Stimulated activated CD8-positive, alpha-beta memory T cell treated with anti-CD3 and anti-CD28 coated beads, Interleukin-2, amount 100 ng/mL, for 48 hours (primary cell): ENCODE results near the gene PPARA.
"Not testable (repeated sequence)": the region's sequence is repeated elsewhere in the genome, so short reads cannot be mapped to it uniquely, and the experiment has no call there.

ENCODE experiments used
- DNase-seq, 2 donors: peaks; one replicate each; pipeline ENCODE4 v3.0.0-alpha.2; 2020; ENCODE audit warnings: low read depth in 2 of 2

PPARA gene

DNA sequence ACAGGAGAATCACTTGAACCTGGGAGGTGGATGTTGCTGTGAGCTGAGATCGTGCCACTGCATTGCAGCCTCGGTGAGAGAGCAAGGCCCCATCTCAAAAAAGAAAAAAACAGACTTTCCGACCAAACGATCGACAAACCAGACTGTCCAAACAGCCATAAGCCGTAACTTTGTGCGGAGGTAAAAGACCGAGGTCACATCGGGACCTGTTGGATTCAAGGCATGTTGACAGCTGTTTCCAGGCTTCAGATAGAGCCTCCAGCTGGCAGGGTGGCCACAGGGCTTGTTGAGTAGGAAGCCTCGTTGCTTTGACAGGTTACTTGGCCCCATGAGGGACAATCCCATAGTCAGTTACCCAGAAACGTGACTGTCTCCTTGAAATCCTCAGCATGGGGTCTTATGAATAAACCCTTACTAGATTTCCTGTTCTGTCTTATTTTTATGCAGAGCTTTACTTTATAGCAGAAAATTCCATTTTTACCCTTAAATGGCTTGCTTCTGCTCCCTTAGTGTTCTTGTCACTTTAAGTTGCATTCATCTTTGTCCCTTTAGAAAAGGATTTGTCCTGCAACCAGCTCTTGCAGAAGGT, 22.3 kb downstream of the PPARA start:
- no peak for DNase-seq

DNA sequence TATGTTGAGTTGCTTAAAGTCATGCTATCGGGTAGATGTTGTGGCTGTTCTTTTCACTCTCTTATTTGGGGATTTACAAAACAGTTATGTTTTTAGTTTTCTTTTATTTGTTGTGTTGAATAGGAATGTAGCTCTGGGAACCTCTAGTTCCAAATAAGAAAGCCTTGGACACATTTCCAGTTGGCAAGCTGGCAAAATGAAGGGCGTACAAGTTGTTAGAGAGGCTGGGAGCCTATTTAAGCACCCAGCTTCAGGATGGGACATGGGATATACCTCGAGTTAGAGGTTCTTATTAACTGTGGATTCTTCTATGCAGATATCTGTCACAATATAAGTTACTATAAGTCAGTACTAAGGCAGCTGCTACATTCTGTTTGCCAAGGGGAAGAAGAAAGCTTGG, 22.8 kb downstream of the PPARA start:
- no peak for DNase-seq

DNA sequence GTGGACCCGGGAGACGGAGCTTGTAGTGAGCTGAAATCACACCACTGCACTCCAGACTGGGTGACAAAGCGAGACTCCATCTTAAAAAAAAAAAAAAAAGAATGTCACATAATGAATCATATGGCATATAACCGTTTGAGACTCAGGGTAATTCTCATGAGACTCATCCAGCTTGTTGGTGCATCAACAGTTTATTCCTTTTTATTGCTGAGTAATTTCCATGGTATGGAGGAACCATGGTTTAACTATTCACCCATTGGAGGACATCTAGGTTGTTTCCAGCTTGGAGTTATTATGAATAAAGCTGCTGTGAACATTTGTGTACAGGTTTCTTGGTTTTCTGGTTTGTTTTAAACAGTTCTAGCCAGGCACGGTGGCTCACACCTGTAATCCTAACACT, 25.3 kb downstream of the PPARA start:
- DNase-seq = no peak

DNA sequence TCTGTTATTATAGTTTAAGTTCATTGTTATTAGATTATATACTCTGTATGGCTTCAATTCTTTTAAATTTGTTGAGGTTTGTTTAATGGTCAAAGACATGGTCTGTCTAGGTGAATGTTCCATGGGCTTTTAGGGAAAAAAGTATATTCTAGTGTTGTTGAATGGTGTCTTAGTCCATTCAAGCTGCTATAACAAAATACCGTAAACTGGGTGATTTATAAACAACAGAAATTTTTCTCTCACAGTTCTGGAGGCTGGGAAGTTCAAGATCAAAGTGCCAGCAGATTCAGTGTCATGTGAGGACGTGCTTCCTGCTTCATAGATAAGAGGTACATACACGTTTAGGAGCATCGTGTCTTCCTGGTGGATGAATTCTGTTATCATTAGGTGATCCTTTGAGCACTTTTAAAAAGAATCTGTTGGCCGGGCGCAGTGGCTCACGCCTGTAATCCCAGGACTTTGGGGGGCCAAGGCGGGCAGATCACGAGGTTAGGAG, 26.2 kb downstream of the PPARA start:
- no peak for DNase-seq

DNA sequence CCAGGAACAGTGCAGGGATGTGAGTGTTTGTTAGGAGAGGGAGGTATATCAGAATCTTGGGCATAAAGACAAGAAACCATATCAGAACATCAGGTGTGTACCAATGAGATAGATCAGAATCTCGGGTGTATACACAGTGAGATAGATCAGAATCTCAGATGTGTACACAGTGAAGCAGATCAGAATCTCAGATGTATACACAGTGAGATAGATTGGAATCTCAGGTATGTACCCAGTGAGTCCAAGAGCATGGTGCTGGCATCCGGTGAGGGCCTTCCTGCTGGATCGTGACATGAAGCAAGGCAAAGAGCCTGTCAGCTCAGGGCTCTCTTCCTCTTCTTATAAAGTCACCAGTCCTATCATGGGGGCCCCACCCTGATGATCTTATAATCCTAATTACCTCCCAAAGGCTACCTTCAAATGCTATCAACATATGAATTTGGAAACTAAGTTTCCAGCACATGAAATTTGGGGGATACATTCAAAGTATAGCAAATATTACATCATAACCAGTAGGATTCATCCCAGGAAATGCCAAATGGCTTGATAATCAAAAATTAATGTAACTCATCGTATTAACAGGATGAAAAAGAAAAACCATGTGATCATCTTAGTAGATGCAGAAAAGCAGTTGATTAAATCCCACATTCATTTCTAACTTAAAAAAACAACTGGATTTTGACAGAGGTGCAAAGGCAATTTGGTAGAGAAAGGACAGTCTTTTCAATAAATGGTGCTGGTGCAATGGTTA, 28.6 kb downstream of the PPARA start:
- DNase-seq = no peak

GRCh38 chr22:46179748-46180147, 29.4 kb downstream of the PPARA start:
- DNase-seq = no peak

DNA sequence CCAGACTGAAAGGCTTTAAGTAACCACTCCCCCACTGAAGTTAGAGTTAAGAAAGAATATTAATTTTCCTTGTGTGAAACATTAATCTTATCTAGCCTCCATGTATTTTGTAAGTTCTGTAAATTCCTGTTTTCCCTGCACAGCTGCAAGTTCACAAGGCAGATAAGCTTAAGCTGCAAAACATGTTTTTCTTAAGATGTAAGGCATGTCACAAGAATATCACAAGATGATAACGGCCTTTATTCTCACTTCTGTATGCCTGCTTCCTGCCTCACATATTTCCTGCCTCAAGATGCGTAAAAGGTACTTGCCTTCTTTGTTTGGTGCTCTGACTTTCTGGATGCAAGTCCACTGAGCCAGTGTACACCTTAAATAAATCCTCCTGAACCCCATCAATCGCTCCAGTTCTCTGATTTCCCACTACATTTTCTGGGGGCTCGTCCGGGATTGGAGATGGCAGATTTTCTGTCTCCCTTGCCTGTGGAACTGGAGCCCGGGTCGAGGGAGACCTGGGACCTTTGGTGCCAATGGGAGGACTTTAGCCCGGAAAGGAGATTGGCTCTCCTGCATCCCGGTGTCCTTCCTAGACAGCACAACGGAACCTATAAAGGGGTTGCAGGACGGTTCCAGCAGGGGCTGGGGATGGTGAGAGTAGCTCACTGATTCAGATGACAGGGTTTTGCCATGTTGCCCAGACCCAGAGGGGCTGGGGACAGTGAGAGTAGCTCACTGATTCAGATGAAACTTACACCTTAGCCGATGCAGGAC, 30.2 kb downstream of the PPARA start:
- DNase-seq = no peak

- DNase-seq = no peak
These were observed 33.4 kb downstream of the PPARA start for GRCh38 chr22:46183733-46184132.

DNA sequence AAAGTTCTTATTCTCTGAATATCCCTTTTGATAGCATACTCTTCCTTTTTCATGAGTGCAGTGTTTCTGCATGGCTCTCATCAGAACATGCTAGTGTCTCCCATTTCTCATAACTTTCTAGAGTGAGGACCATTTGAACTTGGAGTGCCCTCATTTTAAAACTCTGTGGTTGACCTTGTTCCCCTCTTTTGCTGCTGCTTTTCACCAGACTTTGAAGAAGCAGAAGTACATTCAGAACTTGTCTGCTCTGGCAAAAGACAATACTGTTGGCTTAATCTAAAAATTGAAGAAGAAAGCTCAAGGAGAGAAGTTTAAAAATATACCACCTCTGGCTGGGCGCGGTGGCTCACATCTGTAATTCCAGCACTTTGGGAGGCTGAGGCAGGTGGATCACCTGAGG, 35.0 kb downstream of the PPARA start:
- DNase-seq = no peak

DNA sequence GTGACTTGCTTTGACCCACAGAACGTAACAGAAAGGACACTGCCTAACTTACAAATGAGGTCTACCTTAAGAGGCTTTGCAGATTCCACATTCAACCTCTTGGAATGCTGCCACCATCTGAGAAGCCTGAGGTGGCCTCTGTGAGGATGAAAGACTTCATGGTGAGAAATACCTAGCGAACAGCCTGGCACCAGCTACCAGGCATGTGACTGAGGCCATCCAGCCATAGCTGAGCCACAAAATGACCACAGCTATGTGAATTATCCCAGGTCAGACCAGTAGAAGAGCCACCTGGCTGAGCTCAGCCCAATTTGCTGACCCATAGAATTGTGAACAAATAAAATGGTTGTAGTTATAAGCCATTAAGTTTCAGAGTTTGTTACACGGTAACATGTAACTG, 37.5 kb downstream of the PPARA start:
- DNase-seq = no peak

GRCh38 chr22:46192210-46192993, 42.1 kb downstream of the PPARA start:
- no peak for DNase-seq

DNA sequence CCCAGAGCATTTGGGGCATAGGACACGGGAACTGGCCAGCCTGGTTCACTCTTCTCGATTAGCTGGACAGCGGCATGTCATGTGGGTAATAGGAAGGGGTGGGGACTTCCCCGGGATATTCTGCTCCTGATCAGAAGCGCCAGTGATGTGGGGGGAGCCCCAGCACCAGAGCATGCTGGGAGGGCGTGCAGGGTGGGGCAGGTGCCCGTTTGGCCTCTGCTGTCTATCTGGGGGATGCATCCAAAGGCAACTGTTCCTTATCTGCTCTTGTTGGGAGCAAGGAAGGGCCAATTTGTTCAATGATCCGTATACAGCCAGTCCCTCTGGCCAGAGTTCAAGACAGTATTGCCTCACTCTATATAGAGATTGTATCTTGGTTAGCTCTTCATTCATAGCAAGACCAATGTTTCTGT, 43.6 kb downstream of the PPARA start:
- no peak for DNase-seq

DNA sequence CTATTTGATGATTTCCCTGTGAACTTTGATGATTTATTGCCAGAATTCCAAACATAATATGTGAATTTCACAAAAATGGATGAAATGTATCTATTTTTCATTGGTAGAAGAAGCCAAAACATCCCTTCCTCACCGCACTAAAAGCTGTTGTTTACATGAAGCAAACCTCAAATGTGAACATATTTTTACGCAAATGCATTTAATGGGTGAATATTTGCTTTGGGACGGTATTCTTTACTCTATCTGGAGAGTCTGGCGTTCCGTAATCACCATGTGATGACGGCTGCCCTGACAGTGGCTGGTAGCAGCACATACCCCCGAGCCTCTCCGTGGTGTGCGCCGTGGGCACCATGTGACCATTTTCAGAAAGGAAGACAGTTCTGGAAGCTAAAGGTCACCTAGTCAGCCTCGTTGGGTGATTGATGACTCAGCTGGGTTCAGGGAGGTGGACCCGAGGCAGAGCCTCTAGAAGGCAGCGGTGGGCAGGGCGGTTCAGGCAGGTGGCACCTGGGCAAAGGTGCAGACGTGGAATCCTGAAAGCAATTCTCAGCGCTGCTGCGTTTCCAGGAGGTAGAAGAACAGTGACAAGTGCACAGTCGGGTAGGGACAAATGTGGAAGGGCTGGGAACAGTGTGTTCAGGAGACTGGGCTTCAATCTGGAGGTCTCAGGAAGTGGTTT, 45.3 kb downstream of the PPARA start:
- DNase-seq = no peak

- no peak for DNase-seq
These were observed 46.0 kb downstream of the PPARA start for GRCh38 chr22:46196278-46196677.

DNA sequence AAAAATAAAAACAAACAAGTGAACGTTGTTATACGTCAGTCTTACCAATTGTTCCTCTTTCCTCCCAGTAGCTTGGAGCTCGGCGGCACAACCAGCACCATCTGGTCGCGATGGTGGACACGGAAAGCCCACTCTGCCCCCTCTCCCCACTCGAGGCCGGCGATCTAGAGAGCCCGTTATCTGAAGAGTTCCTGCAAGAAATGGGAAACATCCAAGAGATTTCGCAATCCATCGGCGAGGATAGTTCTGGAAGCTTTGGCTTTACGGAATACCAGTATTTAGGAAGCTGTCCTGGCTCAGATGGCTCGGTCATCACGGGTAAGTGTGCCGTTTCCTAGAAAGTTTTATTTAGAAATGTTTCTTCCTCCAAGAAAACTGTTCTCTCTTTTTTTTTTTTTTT, 47.9 kb downstream of the PPARA start:
- DNase-seq = no peak

DNA sequence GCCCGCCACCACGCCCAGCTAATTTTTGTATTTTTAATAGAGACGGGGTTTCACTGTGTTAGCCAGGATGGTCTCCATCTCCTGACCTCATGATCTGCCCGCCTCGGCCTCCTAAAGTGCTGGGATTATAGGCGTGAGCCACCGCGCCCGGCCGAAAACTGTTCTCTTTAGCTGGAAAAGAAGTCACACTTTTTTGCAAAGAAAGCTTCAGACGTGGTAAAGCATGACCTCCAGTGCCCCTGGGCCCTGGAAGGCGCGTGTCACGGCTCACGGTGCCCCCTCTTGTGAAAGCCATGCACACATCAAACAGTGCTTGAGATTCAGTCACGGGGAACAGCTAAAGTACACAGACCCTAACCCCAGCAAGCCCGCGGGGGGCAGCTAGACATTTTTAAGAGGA, 48.5 kb downstream of the PPARA start:
- not testable (repeated sequence) for DNase-seq

GRCh38 chr22:46201059-46201757, 50.9 kb downstream of the PPARA start:
- no peak for DNase-seq

DNA sequence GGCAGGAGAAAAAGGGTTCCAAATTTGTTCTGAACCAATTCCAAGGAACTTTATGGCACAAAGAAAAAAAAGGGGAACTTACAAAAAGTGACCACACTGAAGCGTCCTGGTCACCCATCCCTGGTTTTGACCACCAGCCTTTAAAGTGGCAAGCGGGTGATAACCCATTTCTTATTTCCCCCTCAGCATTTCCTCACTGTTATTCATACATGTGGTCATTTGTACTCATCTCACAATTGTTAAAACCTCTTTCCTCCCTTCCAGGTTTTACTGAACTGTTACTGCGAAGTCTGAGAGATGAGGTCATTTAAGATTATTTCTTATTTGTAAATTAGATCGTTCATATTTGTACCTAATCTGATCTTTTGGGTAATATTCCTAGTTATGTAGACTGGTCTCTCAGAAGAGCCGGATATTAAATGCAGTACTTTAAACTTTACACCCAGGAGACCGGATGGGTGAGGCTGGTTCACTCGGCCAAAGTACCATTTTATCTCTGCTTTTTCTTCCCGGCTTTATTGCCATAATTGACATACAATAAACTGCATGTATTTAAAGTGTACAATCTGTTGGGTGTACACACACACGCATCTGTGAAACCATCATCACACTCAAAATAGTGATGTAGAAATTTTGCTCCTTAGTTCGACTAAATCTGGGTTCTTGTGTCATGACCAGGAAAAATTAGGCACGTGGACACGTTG, 52.7 kb downstream of the PPARA start:
- no peak for DNase-seq

DNA sequence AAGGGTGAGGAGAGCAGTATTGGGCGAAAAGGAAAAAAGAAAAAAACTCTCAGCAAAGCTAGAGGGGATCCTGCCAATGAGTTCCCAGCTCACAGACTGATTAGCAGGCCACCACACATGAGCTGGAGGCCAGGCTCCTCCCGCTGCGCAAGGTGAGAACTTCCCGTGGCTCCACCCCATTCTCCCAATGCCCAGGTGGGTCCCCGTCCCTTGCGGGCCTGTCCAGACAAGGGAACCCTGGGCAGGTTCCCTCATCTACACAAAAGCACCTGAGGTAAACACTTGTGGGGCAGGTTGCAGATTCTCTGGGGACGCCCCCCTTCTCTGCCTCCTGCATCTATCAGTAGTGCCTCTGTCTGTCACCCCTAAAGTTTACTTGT, 53.3 kb downstream of the PPARA start:
- DNase-seq = no peak

GRCh38 chr22:46209262-46209661, 58.9 kb downstream of the PPARA start:
- no peak for DNase-seq
